SU-DHL-6 (cell line): ENCODE data around the gene PDZD7.

Experiments used
- EZH2phosphoT487 ChIP-seq: fragments of 200-600 bp; sonication (generic), shearing (Covaris generic); conservative IDR thresholded peaks from 2 replicates; pipeline ENCODE4 v1.6.1; 2018; ENCODE audit warnings: mild to moderate bottlenecking, antibody characterized with exemption, low read length, moderate library complexity, mixed read lengths
- TF ChIP-seq, protein P1 (sequence below): fragments of 200-600 bp; sonication (generic); IDR thresholded peaks from one replicate; pipeline ENCODE4 v1.5.1; 2017; ENCODE audit warnings: antibody characterized with exemption, mild to moderate bottlenecking, low read length, moderate library complexity; ENCODE audit not compliant: insufficient read depth, poor library complexity, severe bottlenecking

DNA sequence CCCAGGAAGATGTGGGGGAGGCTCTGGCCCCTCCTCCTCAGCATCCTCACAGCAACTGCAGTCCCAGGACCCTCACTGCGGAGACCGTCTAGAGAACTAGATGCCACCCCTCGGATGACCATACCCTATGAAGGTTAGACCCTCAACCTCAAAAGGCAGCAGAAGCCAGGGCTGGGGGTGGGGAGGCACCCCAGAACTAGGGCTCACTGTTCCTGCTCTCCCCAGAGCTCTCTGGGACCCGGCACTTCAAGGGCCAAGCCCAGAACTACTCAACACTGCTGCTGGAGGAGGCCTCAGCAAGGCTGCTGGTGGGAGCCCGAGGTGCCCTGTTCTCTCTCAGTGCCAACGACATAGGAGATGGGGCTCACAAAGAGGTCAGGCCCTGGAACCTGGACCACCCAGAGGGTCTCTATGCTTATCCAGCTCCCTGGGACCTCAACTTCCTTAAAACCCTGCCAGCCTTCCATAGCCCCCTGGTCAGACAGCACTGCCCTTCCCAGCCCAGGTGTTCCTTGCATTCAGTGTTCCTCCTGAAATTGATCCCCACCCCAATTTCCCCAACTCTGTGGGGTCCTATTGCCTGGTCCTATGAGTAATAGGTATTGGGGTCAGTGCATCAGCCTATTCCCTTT, 57.9 kb downstream of the PDZD7 start:
- TF ChIP-seq, protein P1, sequence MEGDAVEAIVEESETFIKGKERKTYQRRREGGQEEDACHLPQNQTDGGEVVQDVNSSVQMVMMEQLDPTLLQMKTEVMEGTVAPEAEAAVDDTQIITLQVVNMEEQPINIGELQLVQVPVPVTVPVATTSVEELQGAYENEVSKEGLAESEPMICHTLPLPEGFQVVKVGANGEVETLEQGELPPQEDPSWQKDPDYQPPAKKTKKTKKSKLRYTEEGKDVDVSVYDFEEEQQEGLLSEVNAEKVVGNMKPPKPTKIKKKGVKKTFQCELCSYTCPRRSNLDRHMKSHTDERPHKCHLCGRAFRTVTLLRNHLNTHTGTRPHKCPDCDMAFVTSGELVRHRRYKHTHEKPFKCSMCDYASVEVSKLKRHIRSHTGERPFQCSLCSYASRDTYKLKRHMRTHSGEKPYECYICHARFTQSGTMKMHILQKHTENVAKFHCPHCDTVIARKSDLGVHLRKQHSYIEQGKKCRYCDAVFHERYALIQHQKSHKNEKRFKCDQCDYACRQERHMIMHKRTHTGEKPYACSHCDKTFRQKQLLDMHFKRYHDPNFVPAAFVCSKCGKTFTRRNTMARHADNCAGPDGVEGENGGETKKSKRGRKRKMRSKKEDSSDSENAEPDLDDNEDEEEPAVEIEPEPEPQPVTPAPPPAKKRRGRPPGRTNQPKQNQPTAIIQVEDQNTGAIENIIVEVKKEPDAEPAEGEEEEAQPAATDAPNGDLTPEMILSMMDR: no peak
- TF ChIP-seq EZH2phosphoT487: no peak
